ENCODE results near the gene RYR2.
A peak's percentile ranks its signal among the peaks of the same experiment; 100 is the strongest.
"Not testable (repeated sequence)": the region's sequence is repeated elsewhere in the genome, so short reads cannot be mapped to it uniquely, and the experiment has no call there.

The RYR2 gene

DNA sequence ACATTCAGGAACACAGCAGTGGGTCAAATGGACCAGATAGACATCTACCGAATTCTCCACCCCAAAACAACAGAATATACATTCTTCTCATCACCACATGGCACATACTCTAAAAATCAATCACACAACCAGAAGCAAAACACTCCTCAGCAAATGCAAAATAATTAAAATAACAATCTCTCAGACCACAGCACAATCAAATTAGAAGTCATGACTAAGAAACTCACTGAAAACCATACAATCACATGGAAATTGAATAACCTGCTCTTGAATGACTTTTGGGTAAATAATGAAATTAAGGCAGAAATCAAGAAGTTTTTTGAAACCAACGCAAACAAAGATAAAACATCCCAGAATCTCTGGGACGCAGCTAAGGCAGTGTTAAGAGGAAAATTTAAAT, 799.5 kb downstream of the RYR2 start:
- Histone ChIP-seq H4K20me1 (ENCODE audit: insufficient read depth, low read length) (no peaks in the 10 kb centered on the region), H3K9ac (ENCODE audit: low read length) (no peak overlapping the region), H3K36me3 (replicated peaks; ENCODE audit: low read depth, low read length) (no peaks in the 10 kb centered on the region), H3K4me3 (ENCODE audit: low read length) (no peak overlapping the region), H3K27me3 (ENCODE audit: low read depth, low read length) (no peaks in the 10 kb centered on the region), H3K27ac (ENCODE audit: low read length) (no peak overlapping the region), H2AFZ (ENCODE audit: low read depth, low read length) (no peak overlapping the region), H3K9me3 (ENCODE audit: insufficient read depth, low read length) (no peaks in the 10 kb centered on the region), H3K4me2 (ENCODE audit: low read length) (no peak overlapping the region), H3K79me2 (ENCODE audit: low read length) (no peaks in the 10 kb centered on the region), H3K4me1 (ENCODE audit: low read length) (no peaks in the 10 kb centered on the region)
- TF ChIP-seq, protein P1, sequence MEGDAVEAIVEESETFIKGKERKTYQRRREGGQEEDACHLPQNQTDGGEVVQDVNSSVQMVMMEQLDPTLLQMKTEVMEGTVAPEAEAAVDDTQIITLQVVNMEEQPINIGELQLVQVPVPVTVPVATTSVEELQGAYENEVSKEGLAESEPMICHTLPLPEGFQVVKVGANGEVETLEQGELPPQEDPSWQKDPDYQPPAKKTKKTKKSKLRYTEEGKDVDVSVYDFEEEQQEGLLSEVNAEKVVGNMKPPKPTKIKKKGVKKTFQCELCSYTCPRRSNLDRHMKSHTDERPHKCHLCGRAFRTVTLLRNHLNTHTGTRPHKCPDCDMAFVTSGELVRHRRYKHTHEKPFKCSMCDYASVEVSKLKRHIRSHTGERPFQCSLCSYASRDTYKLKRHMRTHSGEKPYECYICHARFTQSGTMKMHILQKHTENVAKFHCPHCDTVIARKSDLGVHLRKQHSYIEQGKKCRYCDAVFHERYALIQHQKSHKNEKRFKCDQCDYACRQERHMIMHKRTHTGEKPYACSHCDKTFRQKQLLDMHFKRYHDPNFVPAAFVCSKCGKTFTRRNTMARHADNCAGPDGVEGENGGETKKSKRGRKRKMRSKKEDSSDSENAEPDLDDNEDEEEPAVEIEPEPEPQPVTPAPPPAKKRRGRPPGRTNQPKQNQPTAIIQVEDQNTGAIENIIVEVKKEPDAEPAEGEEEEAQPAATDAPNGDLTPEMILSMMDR (IDR thresholded peaks at IDR 0.05; ENCODE audit: low read depth, low read length): no peak
- no peak for TF ChIP-seq EZH2phosphoT487 (IDR thresholded peaks at IDR 0.05; ENCODE audit: low read depth)

DNA sequence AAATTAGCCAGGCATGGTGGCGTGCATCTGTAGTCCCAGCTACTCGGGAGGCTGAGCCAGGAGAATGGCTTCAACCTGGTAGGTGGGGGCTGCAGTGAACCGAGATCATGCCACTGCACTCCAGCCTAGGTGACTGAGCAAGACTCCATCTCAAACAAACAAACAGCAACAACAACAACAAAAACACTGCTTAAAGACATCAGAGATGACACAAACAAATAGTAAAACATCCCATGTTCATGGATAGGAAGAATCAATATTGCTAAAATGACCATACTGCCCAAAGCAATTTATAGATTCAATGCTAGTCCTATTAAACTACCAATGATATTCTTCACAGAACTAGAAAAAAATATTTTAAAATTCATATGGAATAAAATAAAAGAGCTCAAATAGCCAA, 801.5 kb downstream of the RYR2 start:
- H3K27ac ChIP-seq (ENCODE audit: low read length); H4K20me1 ChIP-seq (ENCODE audit: insufficient read depth, low read length); H3K27me3 ChIP-seq (ENCODE audit: low read depth, low read length); H3K79me2 ChIP-seq (ENCODE audit: low read length); H2AFZ ChIP-seq (ENCODE audit: low read depth, low read length); H3K9me3 ChIP-seq (ENCODE audit: insufficient read depth, low read length); H3K4me3 ChIP-seq (ENCODE audit: low read length); H3K4me2 ChIP-seq (ENCODE audit: low read length); H3K36me3 ChIP-seq (replicated peaks; ENCODE audit: low read depth, low read length); H3K4me1 ChIP-seq (ENCODE audit: low read length); H3K9ac ChIP-seq (ENCODE audit: low read length): not testable (repeated sequence)

DNA sequence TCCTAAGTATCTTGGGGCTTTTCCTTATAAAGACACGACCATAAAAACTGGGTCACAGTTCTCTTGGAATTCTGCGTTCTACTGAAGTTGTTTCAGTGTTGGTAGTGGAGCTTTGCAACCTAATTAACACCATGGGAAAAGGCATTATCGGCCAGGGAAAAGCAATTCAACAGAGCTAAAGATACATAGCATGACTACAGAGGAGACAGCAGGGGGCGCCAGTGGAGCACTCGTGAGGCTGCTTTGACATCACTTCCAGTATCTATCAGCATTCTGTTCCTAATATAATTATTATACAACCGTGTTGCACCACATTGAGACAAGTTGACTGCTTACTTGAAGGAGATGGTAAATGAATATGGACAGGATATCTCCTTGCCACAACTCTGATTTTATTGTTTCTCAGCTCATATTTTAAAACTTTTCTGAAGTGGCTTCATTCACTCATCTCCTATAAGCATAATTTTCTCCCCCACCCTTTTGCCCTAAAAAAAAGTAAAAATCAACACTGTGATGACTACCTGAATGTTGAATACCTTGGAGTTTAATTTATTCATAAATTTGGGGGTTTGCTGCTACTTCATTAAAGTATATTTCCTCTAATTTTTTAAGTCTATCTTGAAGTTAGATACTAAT, 809.3 kb downstream of the RYR2 start:
- H3K4me1 ChIP-seq (ENCODE audit: low read length): peaks cover 4% of the 10 kb centered on the region; the same call in 1 of the 2 replicates

DNA sequence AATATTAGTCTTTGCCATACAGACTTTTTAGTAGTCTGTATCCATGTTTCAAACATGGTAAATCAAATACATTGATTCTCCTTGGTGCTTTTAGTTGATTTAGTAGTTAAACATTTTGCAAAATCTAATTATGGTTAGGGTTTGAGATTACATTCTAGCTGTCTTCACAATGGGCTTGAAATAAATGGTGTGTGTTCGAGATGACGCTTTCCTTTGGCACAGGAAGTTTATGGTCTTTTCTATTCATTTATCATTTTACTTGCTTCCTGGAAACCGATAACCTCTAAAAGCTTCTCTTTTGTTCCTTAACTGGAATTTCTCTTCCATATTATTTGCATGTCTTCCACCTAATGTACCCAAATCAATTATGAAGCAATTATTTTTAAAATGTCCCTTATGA, 810.4 kb downstream of the RYR2 start:
- no peaks in the 10 kb centered on the region for H3K79me2 ChIP-seq (ENCODE audit: low read length)
- no peaks in the 10 kb centered on the region for H3K9me3 ChIP-seq (ENCODE audit: insufficient read depth, low read length)
- H3K27me3 ChIP-seq (ENCODE audit: low read depth, low read length): no peaks in the 10 kb centered on the region
- no peak overlapping the region for H3K4me3 ChIP-seq (ENCODE audit: low read length)
- H3K36me3 ChIP-seq (replicated peaks; ENCODE audit: low read depth, low read length): no peaks in the 10 kb centered on the region
- no peak overlapping the region for H3K9ac ChIP-seq (ENCODE audit: low read length)
- no peaks in the 10 kb centered on the region for H4K20me1 ChIP-seq (ENCODE audit: insufficient read depth, low read length)
- H3K4me2 ChIP-seq (ENCODE audit: low read length): no peak overlapping the region
- H3K4me1 ChIP-seq (ENCODE audit: low read length): peaks cover 4% of the 10 kb centered on the region; the same call in 1 of the 2 replicates
- H3K27ac ChIP-seq (ENCODE audit: low read length): no peak overlapping the region
- TF ChIP-seq, protein P1 (IDR thresholded peaks at IDR 0.05; ENCODE audit: low read depth, low read length): no peak
- TF ChIP-seq EZH2phosphoT487 (IDR thresholded peaks at IDR 0.05; ENCODE audit: low read depth): no peak
- no peak overlapping the region for H2AFZ ChIP-seq (ENCODE audit: low read depth, low read length)

More for the DNA sequence above, 809.3 kb downstream of the RYR2 start:
- H3K9me3 ChIP-seq (ENCODE audit: insufficient read depth, low read length): no peaks in the 10 kb centered on the region
- H3K79me2 ChIP-seq (ENCODE audit: low read length): no peaks in the 10 kb centered on the region
- H3K9ac ChIP-seq (ENCODE audit: low read length): no peak overlapping the region
- H3K4me3 ChIP-seq (ENCODE audit: low read length): no peak overlapping the region
- no peaks in the 10 kb centered on the region for H3K36me3 ChIP-seq (replicated peaks; ENCODE audit: low read depth, low read length)
- H4K20me1 ChIP-seq (ENCODE audit: insufficient read depth, low read length): no peaks in the 10 kb centered on the region
- H2AFZ ChIP-seq (ENCODE audit: low read depth, low read length): no peak overlapping the region; the same call in 1 of the 2 replicates
- H3K27ac ChIP-seq (ENCODE audit: low read length): no peak overlapping the region
- no peak for TF ChIP-seq EZH2phosphoT487 (IDR thresholded peaks at IDR 0.05; ENCODE audit: low read depth)
- TF ChIP-seq, protein P1 (IDR thresholded peaks at IDR 0.05; ENCODE audit: low read depth, low read length): peak; percentile 97
- H3K4me2 ChIP-seq (ENCODE audit: low read length): peak overlapping the region; percentile 38
- no peaks in the 10 kb centered on the region for H3K27me3 ChIP-seq (ENCODE audit: low read depth, low read length)

Data from OCI-LY3 (cell line).